ENCODE data around the gene RTN4RL2. TPM values are rescaled to one million over a fixed set of nuclear protein-coding genes. Genes with fewer than 3 reads are reported as not detected.

Gene RTN4RL2
- total RNA-seq, 1 experiment from 2014 or later, result 7.0 TPM

DNA sequence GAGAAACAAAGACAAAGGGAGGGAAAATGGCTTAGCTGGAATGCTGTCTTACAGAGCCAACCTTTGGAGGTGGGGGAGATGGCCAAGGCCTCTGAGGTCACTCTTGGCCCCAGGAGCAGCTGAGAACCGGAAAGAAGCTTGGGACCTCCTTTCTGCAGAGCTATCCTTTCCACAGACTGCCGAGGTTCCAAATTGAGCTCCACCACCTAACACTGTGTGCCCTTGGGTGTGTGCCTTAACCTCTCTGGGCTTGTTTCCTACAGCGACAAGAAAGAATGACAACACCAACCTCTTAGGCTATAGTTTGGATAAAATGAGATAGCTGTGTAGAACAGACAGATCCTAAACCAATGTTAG is 23.2 kb downstream of the RTN4RL2 start:
- H3K23ac ChIP-seq (ENCODE audit: insufficient read length, low read depth, low read length), result no peak overlapping the region
- no peak overlapping the region for H3K18ac ChIP-seq (ENCODE audit: insufficient read length, low read depth, low read length)
- H3K27me3 ChIP-seq (ENCODE audit: insufficient read depth, low read length), result no peaks in the 10 kb centered on the region; the same call in 1 of the 2 replicates
- no peak overlapping the region for H3K56ac ChIP-seq (ENCODE audit: insufficient read length, low read depth, low read length)
- no peak for TF ChIP-seq CTCF (conservative IDR thresholded peaks at IDR 0.05)
- no CpG with 5 or more reads among the region's 3 CpGs for WGBS (ENCODE audit: extremely low coverage, insufficient read length, low lambda C conversion rate)
- no peak overlapping the region for H2BK120ac ChIP-seq (ENCODE audit: low read depth, low read length, poor library complexity, severe bottlenecking)
- peaks cover 15% of the 10 kb centered on the region for H3K23me2 ChIP-seq (ENCODE audit: insufficient read length, low read depth, low read length, poor library complexity, severe bottlenecking)
- no peak overlapping the region for H4K91ac ChIP-seq (ENCODE audit: insufficient read length, low read depth, low read length)
- no peak overlapping the region for H3T11ph ChIP-seq (ENCODE audit: low read length)
- H2AFZ ChIP-seq (ENCODE audit: low read length), result no peak overlapping the region
- no peak for DNase-seq
- H3K27ac ChIP-seq (ENCODE audit: insufficient read length, low read depth, low read length), result no peak overlapping the region
- no peak overlapping the region for H4K5ac ChIP-seq (ENCODE audit: insufficient read length, low read depth, low read length)
- no peak overlapping the region for H2BK15ac ChIP-seq (ENCODE audit: low read depth, low read length)
- Mint-ChIP-seq H3K9me3 (no peaks in the 10 kb centered on the region; a peak in 2 of 5 replicates), H3K4me3 (peak overlapping the region; percentile 61 to 84), H3K27me3 (ENCODE audit: low read depth) (peaks cover 58% of the 10 kb centered on the region), H3K36me3 (ENCODE audit: insufficient read depth in 1 of 3, low read depth in 3 of 3) (peaks cover 12 to 22% (median 14%) of the 10 kb centered on the region in 3 experiments; a peak in 6 of 7 replicates), H3K4me1 (peaks cover 17 to 41% of the 10 kb centered on the region in 2 experiments), H3K27ac (no peak overlapping the region)
- no peaks in the 10 kb centered on the region for H3K4me1 ChIP-seq (ENCODE audit: insufficient read depth, low read length)
- no peaks in the 10 kb centered on the region for H3K79me1 ChIP-seq (ENCODE audit: insufficient read depth, low read depth, low read length, poor library complexity, severe bottlenecking)
- H3K9me3 ChIP-seq (ENCODE audit: control insufficient read depth, low read depth, low read length), result no peaks in the 10 kb centered on the region
- no peaks in the 10 kb centered on the region for H4K20me1 ChIP-seq (ENCODE audit: control insufficient read depth, insufficient read depth, insufficient read length)
- H2BK5ac ChIP-seq (ENCODE audit: insufficient read length, low read length), result no peak overlapping the region
- H2AK5ac ChIP-seq (ENCODE audit: insufficient read length, low read length), result no peak overlapping the region
- H3K9ac ChIP-seq (ENCODE audit: extremely low read depth, insufficient read length, low read length), result no peak overlapping the region
- no peak overlapping the region for H3K4ac ChIP-seq (ENCODE audit: low read depth, low read length)
- no peak overlapping the region for H2BK20ac ChIP-seq (ENCODE audit: low read depth, low read length, poor library complexity, severe bottlenecking)
- no peak overlapping the region for H4K8ac ChIP-seq (replicated peaks; ENCODE audit: insufficient read length, low read depth, low read length)
- no peak overlapping the region for H3K14ac ChIP-seq (ENCODE audit: insufficient read depth, low read length)
- no peaks in the 10 kb centered on the region for H3K79me2 ChIP-seq (ENCODE audit: insufficient read depth, low read length)
- no peak overlapping the region for H2BK12ac ChIP-seq (ENCODE audit: insufficient read length, low read depth, low read length)
- peak overlapping the region; percentile 67 for H3K4me2 ChIP-seq (ENCODE audit: insufficient read depth, insufficient read length, low read length)
